HepG2 (cell line): ENCODE data around the gene ZNF530. TPM values are rescaled to one million over a fixed set of nuclear protein-coding genes. Genes with fewer than 3 reads are reported as not detected.

ENCODE experiments used
- HCFC1 ChIP-seq: fragments of 150-350 bp; IDR thresholded peaks from 2 replicates; pipeline ENCODE4 v1.6.1; 2014; ENCODE audit warnings: low read depth, low read length
- HOXA7 ChIP-seq: sonication (generic); formaldehyde crosslinking; IDR thresholded peaks from 2 replicates; pipeline ENCODE4 v1.8.1; 2022; ENCODE audit warnings: mild to moderate bottlenecking, missing genetic modification reagents, moderate library complexity
- NFKBIZ ChIP-seq: IDR thresholded peaks from 2 replicates; pipeline ENCODE4 v1.6.1; 2018; ENCODE audit warnings: missing genetic modification reagents, missing compliant biosample characterization
- SOX5 ChIP-seq: IDR thresholded peaks from 2 replicates; pipeline ENCODE4 v1.6.1; 2016; ENCODE audit warnings: borderline replicate concordance
- SRSF4 ChIP-seq: fragments of 200-400 bp; formaldehyde crosslinking; IDR thresholded peaks from one replicate; pipeline ENCODE4 v1.6.1; 2018; ENCODE audit warnings: mild to moderate bottlenecking, low read depth, low read length, moderate library complexity; ENCODE audit not compliant: poor library complexity, severe bottlenecking
- ZNF337 ChIP-seq: sonication (generic); formaldehyde crosslinking; IDR thresholded peaks from 2 replicates; pipeline ENCODE4 v1.5.1; 2020; ENCODE audit warnings: missing genetic modification reagents, low read depth, mild to moderate bottlenecking, borderline replicate concordance
- ZNF44 ChIP-seq: sonication (generic); formaldehyde crosslinking; IDR thresholded peaks from 2 replicates; pipeline ENCODE4 v1.5.1; 2020; ENCODE audit warnings: mild to moderate bottlenecking, missing genetic modification reagents
- polyA plus RNA-seq, 8 experiments: library from polyadenylated mRNA; depleted of rRNA in 3 of 8; stranded (reverse) in 7 of 8; unstranded in 1 of 8; fragments of >200 nt; fragmentation: Illumina TruSeq in 4 of 8; extraction: Trizol in 4 of 8; gene quantifications; 2 replicates each; pipeline versions ENCODE4 v1.2.1 to v1.2.3, GENCODE V29; 2011 to 2016; ENCODE audit warnings: low read depth in 4 of 8, missing spikeins in 1 of 8, mixed read lengths in 1 of 8; ENCODE audit not compliant: insufficient read depth in 1 of 8
- total RNA-seq, 5 experiments: library from RNA; depleted of rRNA; stranded (reverse); fragments of >200 nt; fragmentation: Illumina TruSeq; extraction: Trizol; gene quantifications; 2 replicates each; pipeline ENCODE4 v1.2.3, GENCODE V29; 2016; ENCODE audit warnings: low read depth in 1 of 5
- TF ChIP-seq, protein P1 (sequence below): sonication (generic); formaldehyde crosslinking; IDR thresholded peaks from 2 replicates; pipeline ENCODE4 v1.5.1; 2020; ENCODE audit warnings: mild to moderate bottlenecking, missing genetic modification reagents, moderate library complexity
- TF ChIP-seq, protein P2 (sequence below), 2 experiments: fragments of 450-650 bp in 1 of 2; sonication (generic) in 1 of 2; formaldehyde crosslinking in 1 of 2; IDR thresholded peaks; 2 replicates each; pipeline versions ENCODE4 v1.6.1 to v1.8.0; 2016 to 2022; ENCODE audit warnings: antibody characterized with exemption in 1 of 2, mild to moderate bottlenecking in 1 of 2, missing genetic modification reagents in 1 of 2
- TF ChIP-seq, protein P3 (sequence below): sonication (generic); formaldehyde crosslinking; IDR thresholded peaks from 2 replicates; pipeline ENCODE4 v1.5.0; 2020; ENCODE audit warnings: mild to moderate bottlenecking, missing genetic modification reagents
- TF ChIP-seq, protein P4 (sequence below): sonication (generic); formaldehyde crosslinking; IDR thresholded peaks from 2 replicates; pipeline ENCODE4 v1.4.0; 2020; ENCODE audit warnings: mild to moderate bottlenecking, missing genetic modification reagents

Gene ZNF530
- total and polyA plus RNA-seq, 2 of the 13 experiments (the other 11 are each of a cell fraction or from before 2014, with no cell fraction given): 1.1 to 7.8 TPM

DNA sequence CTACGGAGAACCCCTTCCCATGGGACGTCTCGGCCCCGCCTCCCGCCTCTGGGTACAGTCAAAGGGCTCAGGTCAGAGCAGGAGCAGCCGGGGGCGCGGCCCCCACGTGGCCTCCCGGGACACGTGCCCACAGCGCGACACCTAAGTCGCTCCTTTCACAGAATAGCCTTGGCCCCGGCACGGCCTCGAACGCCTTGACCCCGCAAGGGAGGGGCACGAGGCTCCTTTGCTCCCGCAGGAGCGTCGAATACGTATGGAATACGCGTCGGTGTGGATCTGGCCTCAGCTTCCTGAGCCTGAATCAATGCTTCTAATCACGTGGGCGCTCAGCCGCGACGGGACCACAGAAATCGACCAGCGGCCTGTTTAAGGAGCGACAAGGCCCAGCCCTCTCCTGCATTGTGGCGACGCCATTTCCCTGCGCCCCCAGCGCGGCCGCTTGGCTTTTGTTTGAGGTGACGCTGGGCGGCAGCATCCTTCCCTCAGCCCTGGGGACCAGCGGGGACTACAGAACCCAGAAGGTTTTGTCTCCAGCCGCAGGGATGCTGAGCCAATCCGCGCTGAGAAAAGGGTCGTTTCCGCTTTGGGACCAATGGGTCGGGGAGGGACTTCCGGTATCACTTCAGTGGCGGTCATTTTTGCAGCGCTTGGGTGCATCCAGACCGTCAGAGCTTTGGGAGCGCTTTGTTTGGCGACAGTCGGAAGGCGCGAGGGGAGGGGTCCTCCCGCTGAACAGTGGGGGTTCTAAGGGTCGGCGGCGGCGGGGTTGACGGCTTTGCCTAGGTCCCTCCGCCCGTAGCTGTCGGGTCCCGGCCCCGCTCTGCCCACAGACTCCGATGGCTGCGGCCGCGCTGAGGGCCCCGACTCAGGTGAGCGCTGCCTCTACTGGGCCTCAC lies 15.9 kb upstream of the ZNF530 start, which contains the start of gene ZIK1 (continued):
- no peak for TF ChIP-seq ZNF44 (CRISPR knock-in tag)
- TF ChIP-seq, protein P1, sequence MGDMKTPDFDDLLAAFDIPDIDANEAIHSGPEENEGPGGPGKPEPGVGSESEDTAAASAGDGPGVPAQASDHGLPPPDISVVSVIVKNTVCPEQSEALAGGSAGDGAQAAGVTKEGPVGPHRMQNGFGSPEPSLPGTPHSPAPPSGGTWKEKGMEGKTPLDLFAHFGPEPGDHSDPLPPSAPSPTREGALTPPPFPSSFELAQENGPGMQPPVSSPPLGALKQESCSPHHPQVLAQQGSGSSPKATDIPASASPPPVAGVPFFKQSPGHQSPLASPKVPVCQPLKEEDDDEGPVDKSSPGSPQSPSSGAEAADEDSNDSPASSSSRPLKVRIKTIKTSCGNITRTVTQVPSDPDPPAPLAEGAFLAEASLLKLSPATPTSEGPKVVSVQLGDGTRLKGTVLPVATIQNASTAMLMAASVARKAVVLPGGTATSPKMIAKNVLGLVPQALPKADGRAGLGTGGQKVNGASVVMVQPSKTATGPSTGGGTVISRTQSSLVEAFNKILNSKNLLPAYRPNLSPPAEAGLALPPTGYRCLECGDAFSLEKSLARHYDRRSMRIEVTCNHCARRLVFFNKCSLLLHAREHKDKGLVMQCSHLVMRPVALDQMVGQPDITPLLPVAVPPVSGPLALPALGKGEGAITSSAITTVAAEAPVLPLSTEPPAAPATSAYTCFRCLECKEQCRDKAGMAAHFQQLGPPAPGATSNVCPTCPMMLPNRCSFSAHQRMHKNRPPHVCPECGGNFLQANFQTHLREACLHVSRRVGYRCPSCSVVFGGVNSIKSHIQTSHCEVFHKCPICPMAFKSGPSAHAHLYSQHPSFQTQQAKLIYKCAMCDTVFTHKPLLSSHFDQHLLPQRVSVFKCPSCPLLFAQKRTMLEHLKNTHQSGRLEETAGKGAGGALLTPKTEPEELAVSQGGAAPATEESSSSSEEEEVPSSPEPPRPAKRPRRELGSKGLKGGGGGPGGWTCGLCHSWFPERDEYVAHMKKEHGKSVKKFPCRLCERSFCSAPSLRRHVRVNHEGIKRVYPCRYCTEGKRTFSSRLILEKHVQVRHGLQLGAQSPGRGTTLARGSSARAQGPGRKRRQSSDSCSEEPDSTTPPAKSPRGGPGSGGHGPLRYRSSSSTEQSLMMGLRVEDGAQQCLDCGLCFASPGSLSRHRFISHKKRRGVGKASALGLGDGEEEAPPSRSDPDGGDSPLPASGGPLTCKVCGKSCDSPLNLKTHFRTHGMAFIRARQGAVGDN (CRISPR knock-in tag): peak; percentile 70
- TF ChIP-seq NFKBIZ (CRISPR knock-in tag): no peak
- 0 out of 2 replicates have a peak, but pooled peaks have one; percentile 40 for TF ChIP-seq HCFC1
- no peak for TF ChIP-seq ZNF337 (CRISPR knock-in tag)
- TF ChIP-seq, protein P2, sequence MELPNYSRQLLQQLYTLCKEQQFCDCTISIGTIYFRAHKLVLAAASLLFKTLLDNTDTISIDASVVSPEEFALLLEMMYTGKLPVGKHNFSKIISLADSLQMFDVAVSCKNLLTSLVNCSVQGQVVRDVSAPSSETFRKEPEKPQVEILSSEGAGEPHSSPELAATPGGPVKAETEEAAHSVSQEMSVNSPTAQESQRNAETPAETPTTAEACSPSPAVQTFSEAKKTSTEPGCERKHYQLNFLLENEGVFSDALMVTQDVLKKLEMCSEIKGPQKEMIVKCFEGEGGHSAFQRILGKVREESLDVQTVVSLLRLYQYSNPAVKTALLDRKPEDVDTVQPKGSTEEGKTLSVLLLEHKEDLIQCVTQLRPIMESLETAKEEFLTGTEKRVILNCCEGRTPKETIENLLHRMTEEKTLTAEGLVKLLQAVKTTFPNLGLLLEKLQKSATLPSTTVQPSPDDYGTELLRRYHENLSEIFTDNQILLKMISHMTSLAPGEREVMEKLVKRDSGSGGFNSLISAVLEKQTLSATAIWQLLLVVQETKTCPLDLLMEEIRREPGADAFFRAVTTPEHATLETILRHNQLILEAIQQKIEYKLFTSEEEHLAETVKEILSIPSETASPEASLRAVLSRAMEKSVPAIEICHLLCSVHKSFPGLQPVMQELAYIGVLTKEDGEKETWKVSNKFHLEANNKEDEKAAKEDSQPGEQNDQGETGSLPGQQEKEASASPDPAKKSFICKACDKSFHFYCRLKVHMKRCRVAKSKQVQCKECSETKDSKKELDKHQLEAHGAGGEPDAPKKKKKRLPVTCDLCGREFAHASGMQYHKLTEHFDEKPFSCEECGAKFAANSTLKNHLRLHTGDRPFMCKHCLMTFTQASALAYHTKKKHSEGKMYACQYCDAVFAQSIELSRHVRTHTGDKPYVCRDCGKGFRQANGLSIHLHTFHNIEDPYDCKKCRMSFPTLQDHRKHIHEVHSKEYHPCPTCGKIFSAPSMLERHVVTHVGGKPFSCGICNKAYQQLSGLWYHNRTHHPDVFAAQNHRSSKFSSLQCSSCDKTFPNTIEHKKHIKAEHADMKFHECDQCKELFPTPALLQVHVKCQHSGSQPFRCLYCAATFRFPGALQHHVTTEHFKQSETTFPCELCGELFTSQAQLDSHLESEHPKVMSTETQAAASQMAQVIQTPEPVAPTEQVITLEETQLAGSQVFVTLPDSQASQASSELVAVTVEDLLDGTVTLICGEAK (IDR thresholded peaks at IDR 0.05): peak; percentile 41; the same call in 1 of the 2 replicates
- TF ChIP-seq, protein P2 (CRISPR knock-in tag; IDR thresholded peaks at IDR 0.05): no peak
- TF ChIP-seq, protein P3, sequence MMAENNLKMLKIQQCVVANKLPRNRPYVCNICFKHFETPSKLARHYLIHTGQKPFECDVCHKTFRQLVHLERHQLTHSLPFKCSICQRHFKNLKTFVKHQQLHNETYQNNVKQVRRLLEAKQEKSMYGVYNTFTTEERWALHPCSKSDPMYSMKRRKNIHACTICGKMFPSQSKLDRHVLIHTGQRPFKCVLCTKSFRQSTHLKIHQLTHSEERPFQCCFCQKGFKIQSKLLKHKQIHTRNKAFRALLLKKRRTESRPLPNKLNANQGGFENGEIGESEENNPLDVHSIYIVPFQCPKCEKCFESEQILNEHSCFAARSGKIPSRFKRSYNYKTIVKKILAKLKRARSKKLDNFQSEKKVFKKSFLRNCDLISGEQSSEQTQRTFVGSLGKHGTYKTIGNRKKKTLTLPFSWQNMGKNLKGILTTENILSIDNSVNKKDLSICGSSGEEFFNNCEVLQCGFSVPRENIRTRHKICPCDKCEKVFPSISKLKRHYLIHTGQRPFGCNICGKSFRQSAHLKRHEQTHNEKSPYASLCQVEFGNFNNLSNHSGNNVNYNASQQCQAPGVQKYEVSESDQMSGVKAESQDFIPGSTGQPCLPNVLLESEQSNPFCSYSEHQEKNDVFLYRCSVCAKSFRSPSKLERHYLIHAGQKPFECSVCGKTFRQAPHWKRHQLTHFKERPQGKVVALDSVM (CRISPR knock-in tag): no peak
- no peak for TF ChIP-seq SRSF4
- TF ChIP-seq, protein P4, sequence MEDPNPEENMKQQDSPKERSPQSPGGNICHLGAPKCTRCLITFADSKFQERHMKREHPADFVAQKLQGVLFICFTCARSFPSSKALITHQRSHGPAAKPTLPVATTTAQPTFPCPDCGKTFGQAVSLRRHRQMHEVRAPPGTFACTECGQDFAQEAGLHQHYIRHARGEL (CRISPR knock-in tag): no peak
- TF ChIP-seq HOXA7 (CRISPR knock-in tag): no peak
- no peak for TF ChIP-seq SOX5 (CRISPR knock-in tag)
